HFF-Myc (cell line): ENCODE data around the gene KRT4.

Experiments used
- DNase-seq: peaks from one replicate; pipeline ENCODE4 v3.0.0-alpha.2; 2011; ENCODE audit warnings: low read depth; ENCODE audit errors: extremely low read depth
- H3K4me3 ChIP-seq: replicated peaks from 2 replicates; pipeline ENCODE4 v1.5.1; 2011; ENCODE audit warnings: low read depth, mild to moderate bottlenecking, control low read depth, low read length
- CTCF ChIP-seq: IDR thresholded peaks from 2 replicates; pipeline ENCODE4 v1.5.1; 2012; ENCODE audit warnings: mild to moderate bottlenecking, low read depth, low read length, control low read depth; ENCODE audit errors: missing control alignments

KRT4 gene

GRCh38 chr12:52851787-52852186, 37.9 kb upstream of the KRT4 start:
- no peak for DNase-seq
- no peak for TF ChIP-seq CTCF

GRCh38 chr12:52850681-52851080, 36.8 kb upstream of the KRT4 start:
- TF ChIP-seq CTCF, result no peak
- no peak overlapping the region for H3K4me3 ChIP-seq
- DNase-seq, result no peak

More at GRCh38 chr12:52851787-52852186, 37.9 kb upstream of the KRT4 start:
- H3K4me3 ChIP-seq, result no peak overlapping the region

GRCh38 chr12:52849511-52849910, 35.6 kb upstream of the KRT4 start:
- no peak for TF ChIP-seq CTCF
- no peak for DNase-seq

DNA sequence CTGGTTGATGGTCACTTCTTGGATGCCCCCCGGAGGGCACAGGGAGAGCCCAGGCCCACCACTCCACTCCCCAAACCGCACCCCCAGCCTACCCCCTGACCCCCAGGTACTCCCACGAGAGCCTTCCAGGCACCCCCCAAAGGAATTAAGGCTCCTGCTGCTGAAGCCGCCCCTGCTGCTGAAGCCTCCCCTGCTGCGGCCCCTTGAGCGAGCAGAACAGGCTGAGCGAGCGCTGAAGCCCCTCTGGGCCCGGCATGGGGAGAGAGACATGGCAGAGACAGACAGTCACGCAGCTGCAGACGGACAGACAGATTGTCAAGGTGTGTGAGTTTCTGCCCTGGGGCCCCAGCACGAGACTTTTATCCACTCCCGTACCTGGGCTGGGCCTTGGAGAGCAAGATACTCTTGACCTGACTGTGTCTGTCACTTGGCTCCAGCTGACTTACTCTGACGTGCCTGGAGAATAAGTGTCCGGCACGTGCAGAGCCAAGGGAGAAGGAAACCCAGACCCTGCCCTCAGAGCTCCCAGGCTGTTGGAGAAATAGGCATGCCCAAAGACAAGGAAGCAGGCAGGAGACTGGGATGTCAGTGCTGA, 34.8 kb upstream of the KRT4 start, which contains the start of gene KRT78:
Gene KRT78 (minus strand): TSS at position 334 of the 595 bp plus-strand sequence. CDS start 64 bp downstream, at position 270.
- DNase-seq, result no peak
- H3K4me3 ChIP-seq, result no peak within 1 kb of the TSS
- TF ChIP-seq CTCF, result no peak

More at GRCh38 chr12:52849511-52849910, 35.6 kb upstream of the KRT4 start:
- no peak overlapping the region for H3K4me3 ChIP-seq

GRCh38 chr12:52847335-52848102, 33.6 kb upstream of the KRT4 start:
- no peak overlapping the region for H3K4me3 ChIP-seq
- no peak for DNase-seq
- no peak for TF ChIP-seq CTCF

GRCh38 chr12:52846356-52846970, 32.5 kb upstream of the KRT4 start:
- TF ChIP-seq CTCF, result no peak
- no peak for DNase-seq
- H3K4me3 ChIP-seq, result no peak overlapping the region
